MM.1S (cell line): Measurements from ENCODE around the gene CDK5RAP1.
"Not testable (repeated sequence)": the region's sequence is repeated elsewhere in the genome, so short reads cannot be mapped to it uniquely, and the experiment has no call there.

Experiments used
- DNase-seq: peaks from one replicate; pipeline ENCODE4 v3.0.0-alpha.2; 2015
- H2AFZ ChIP-seq: fragments of 300-600 bp; sonication (generic); 2 replicates; pipeline ENCODE4 v1.6.0; 2016; ENCODE audit warnings: antibody characterized with exemption, low read length
- H3F3A ChIP-seq: fragments of 300-600 bp; sonication (generic); 2 replicates; pipeline ENCODE4 v1.6.1; 2016; ENCODE audit warnings: mild to moderate bottlenecking, antibody characterized with exemption, low read length, moderate library complexity, mixed read lengths; ENCODE audit not compliant: insufficient read depth
- H3K27ac ChIP-seq: fragments of 300-600 bp; sonication (generic); 2 replicates; pipeline ENCODE4 v1.5.1; 2016; ENCODE audit warnings: mild to moderate bottlenecking, low read length
- H3K27me3 ChIP-seq: fragments of 300-600 bp; sonication (generic); replicated peaks from 2 replicates; pipeline ENCODE4 v1.6.0; 2016; ENCODE audit warnings: low read length; ENCODE audit not compliant: insufficient read depth
- H3K36me3 ChIP-seq: fragments of 300-600 bp; sonication (generic); replicated peaks from 2 replicates; pipeline ENCODE4 v1.6.1; 2016; ENCODE audit warnings: mild to moderate bottlenecking, low read length, mixed read lengths; ENCODE audit not compliant: insufficient read depth
- H3K4me1 ChIP-seq: fragments of 300-600 bp; sonication (generic); 2 replicates; pipeline ENCODE4 v1.6.1; 2016; ENCODE audit warnings: low read length, mixed read lengths
- H3K4me2 ChIP-seq: fragments of 300-600 bp; sonication (generic); 2 replicates; pipeline ENCODE4 v1.6.0; 2016; ENCODE audit warnings: low read depth, low read length
- H3K4me3 ChIP-seq: fragments of 300-600 bp; sonication (generic); 2 replicates; pipeline ENCODE4 v1.5.1; 2016; ENCODE audit warnings: low read length, mixed read lengths
- H3K79me2 ChIP-seq: fragments of 300-600 bp; sonication (generic); 2 replicates; pipeline ENCODE4 v1.6.1; 2016; ENCODE audit warnings: mixed run types, low read length, mixed read lengths
- H3K9ac ChIP-seq: fragments of 300-600 bp; sonication (generic); 2 replicates; pipeline ENCODE4 v1.6.1; 2016; ENCODE audit warnings: low read length, mixed read lengths
- H3K9me2 ChIP-seq: fragments of 300-600 bp; sonication (generic); replicated peaks from 2 replicates; pipeline ENCODE4 v1.6.1; 2016; ENCODE audit warnings: mild to moderate bottlenecking, low read length, mixed read lengths; ENCODE audit not compliant: insufficient read depth
- H3K9me3 ChIP-seq: fragments of 300-600 bp; sonication (generic); replicated peaks from 2 replicates; pipeline ENCODE4 v1.6.1; 2016; ENCODE audit warnings: mild to moderate bottlenecking, low read length, mixed read lengths; ENCODE audit not compliant: insufficient read depth
- H4K20me1 ChIP-seq: fragments of 300-600 bp; sonication (generic); 2 replicates; pipeline ENCODE4 v1.6.1; 2016; ENCODE audit warnings: mild to moderate bottlenecking, low read length, moderate library complexity, mixed read lengths; ENCODE audit not compliant: insufficient read depth
- CTCF ChIP-seq: fragments of 300-600 bp; sonication (generic); IDR thresholded peaks from 2 replicates; pipeline ENCODE4 v1.5.1; 2016; ENCODE audit warnings: antibody characterized with exemption, low read length, mixed read lengths
- EZH2 ChIP-seq: fragments of 300-600 bp; sonication (generic); optimal IDR thresholded peaks from 2 replicates; pipeline ENCODE3; 2017; ENCODE audit warnings: low read depth, mild to moderate bottlenecking, antibody characterized with exemption, low read length, mixed read lengths
- EZH2phosphoT487 ChIP-seq: fragments of 300-600 bp; sonication (generic); IDR thresholded peaks from 2 replicates; pipeline ENCODE4 v1.6.1; 2018; ENCODE audit warnings: antibody characterized with exemption, low read length

The CDK5RAP1 gene

GRCh38 chr20:33433465-33434234 lies 32.3 kb upstream of the CDK5RAP1 start:
- Histone ChIP-seq H3K27ac (no peak overlapping the region), H3K4me2 (no peak overlapping the region), H3K9ac (no peak overlapping the region), H4K20me1 (no peaks in the 10 kb centered on the region), H3K36me3 (no peaks in the 10 kb centered on the region), H3K27me3 (no peaks in the 10 kb centered on the region), H3K79me2 (no peaks in the 10 kb centered on the region), H3K4me1 (0 out of 2 replicates have a peak, but pooled peaks cover 4% of the 10 kb centered on the region), H2AFZ (no peak overlapping the region), H3K9me3 (no peaks in the 10 kb centered on the region), H3F3A (no peaks in the 10 kb centered on the region), H3K9me2 (no peaks in the 10 kb centered on the region), H3K4me3 (no peak overlapping the region)
- DNase-seq: no peak
- TF ChIP-seq EZH2phosphoT487: no peak

GRCh38 chr20:33431797-33432381 lies 30.6 kb upstream of the CDK5RAP1 start:
- no peak overlapping the region for H2AFZ ChIP-seq
- no peaks in the 10 kb centered on the region for H3K27me3 ChIP-seq
- H3K9me3 ChIP-seq: no peaks in the 10 kb centered on the region
- H3K79me2 ChIP-seq: no peaks in the 10 kb centered on the region
- TF ChIP-seq EZH2 (no peak), CTCF (no peak), EZH2phosphoT487 (no peak)
- no peaks in the 10 kb centered on the region for H3K4me1 ChIP-seq
- no peaks in the 10 kb centered on the region for H3F3A ChIP-seq
- no peak overlapping the region for H3K4me2 ChIP-seq
- no peak overlapping the region for H3K27ac ChIP-seq
- H4K20me1 ChIP-seq: no peaks in the 10 kb centered on the region
- DNase-seq: no peak
- no peaks in the 10 kb centered on the region for H3K36me3 ChIP-seq
- H3K9me2 ChIP-seq: no peaks in the 10 kb centered on the region
- H3K4me3 ChIP-seq: no peak overlapping the region
- no peak overlapping the region for H3K9ac ChIP-seq

- not testable (repeated sequence) for H3K9me3 ChIP-seq, H3K4me2 ChIP-seq, DNase-seq, H3K9me2 ChIP-seq, H2AFZ ChIP-seq, H3K27ac ChIP-seq, H4K20me1 ChIP-seq, H3K36me3 ChIP-seq, H3K79me2 ChIP-seq, H3K27me3 ChIP-seq, H3K4me1 ChIP-seq, H3K9ac ChIP-seq, H3F3A ChIP-seq, H3K4me3 ChIP-seq
Measured at GRCh38 chr20:33423875-33424274, 22.6 kb upstream of the CDK5RAP1 start.

GRCh38 chr20:33423141-33423834 lies 22.0 kb upstream of the CDK5RAP1 start:
- Histone ChIP-seq H3K9me3 (no peaks in the 10 kb centered on the region), H2AFZ (no peak overlapping the region), H3K79me2 (no peaks in the 10 kb centered on the region), H3K4me3 (no peak overlapping the region), H3K4me1 (no peaks in the 10 kb centered on the region), H3K9me2 (no peaks in the 10 kb centered on the region), H3K9ac (no peak overlapping the region), H3K27ac (no peak overlapping the region), H3K36me3 (no peaks in the 10 kb centered on the region), H3K27me3 (no peaks in the 10 kb centered on the region), H3F3A (no peaks in the 10 kb centered on the region), H4K20me1 (no peaks in the 10 kb centered on the region), H3K4me2 (no peak overlapping the region)
- no peak for DNase-seq
- TF ChIP-seq EZH2phosphoT487 (no peak), CTCF (no peak), EZH2 (no peak)
